GM21529 (cell line): ENCODE data around the gene LCN1.

ENCODE experiments used
- ATAC-seq: cut with Tn5 transposase; IDR thresholded peaks from one replicate; pipeline ENCODE4 v1.9.1; 2021; ENCODE audit not compliant: unreplicated experiment

The LCN1 gene

GRCh38 chr9:135488527-135488926 lies 32.7 kb upstream of the LCN1 start:
- no peak for ATAC-seq

DNA sequence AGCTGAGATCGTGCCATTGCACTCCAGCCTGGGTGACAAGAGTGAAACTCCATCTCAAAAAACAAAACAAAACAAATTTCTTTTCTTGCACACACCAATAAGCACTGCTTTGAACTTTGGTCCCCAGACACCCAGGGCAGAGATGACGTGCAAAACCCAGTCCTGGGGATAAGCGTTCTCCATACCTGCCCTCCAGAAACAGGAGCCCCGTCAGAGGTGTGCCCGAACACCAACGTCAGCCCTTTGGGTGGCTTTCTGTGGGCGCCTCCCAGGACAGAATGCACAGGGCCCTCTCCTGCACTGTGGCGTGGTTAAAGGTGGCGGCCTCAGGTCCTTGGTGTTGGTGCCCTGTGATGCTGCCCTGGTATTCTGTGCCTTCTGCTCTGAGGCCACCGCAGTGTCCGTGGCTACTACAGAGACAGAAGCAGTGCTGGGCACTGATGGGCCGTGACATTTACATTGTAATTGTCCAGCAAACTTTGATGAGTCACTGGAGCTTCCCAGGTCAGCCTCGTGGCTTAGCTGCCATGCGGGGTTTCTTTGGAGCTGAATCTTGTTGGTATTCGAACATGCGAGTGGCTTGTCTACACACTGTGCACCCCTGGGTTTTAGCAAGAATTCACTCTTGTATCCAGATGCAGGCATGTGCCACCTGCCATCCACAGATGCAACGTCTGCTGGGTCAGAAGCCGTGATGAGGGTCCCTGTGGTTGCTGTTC lies 31.9 kb upstream of the LCN1 start:
- ATAC-seq: no peak

- ATAC-seq: no peak
Observed at GRCh38 chr9:135490166-135490870, 30.9 kb upstream of the LCN1 start.

DNA sequence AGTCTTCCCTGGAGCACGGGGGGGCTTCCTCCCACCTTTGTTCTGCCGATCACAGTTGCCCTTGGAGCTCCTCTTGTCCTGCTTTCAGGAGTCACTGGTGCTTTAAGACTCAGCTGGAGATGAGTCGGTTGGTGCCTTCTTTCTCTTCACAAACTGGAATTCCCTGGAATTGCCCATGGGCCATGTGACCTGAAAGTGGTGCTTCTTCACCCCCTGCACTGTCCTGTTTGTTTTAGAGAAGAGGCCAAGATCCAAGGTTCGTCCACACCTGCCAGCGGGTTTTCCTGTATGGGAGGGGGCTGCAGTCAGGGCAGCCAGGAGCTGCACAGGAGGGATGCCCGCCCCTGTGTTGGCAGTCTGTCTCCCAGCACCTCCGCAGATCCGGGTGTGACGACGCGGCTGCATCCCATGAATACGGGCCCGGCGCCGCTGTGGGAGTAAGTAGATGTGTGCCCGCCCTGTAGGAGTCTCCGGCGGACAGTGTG lies 30.2 kb upstream of the LCN1 start:
- no peak for ATAC-seq

DNA sequence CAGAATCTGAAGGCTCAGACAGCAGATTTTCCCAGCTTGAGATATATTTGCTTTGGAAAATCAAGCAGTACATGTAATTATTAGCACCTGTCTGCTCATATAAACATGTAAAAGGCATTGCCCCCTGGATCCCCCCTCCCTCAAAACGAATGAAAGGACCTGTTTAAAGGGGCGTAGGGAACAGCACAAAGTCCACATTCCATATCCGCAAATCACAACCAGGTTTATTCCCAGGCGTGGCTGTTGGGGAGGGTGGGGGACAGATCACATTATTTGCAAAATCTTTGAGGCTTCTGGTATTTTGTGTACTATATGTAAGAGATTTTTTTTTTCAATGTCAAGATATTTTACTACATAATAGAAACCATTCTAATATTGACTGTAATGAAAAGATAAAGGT lies 29.5 kb upstream of the LCN1 start:
- ATAC-seq: no peak

- ATAC-seq: no peak
Observed at GRCh38 chr9:135492886-135493669, 28.2 kb upstream of the LCN1 start.

GRCh38 chr9:135494791-135495559 lies 26.3 kb upstream of the LCN1 start:
- ATAC-seq: no peak

- ATAC-seq: no peak
Observed at GRCh38 chr9:135498381-135499126, 22.7 kb upstream of the LCN1 start.

- ATAC-seq: peak; percentile 52
Observed at GRCh38 chr9:135499326-135500070, 21.7 kb upstream of the LCN1 start.

- ATAC-seq: peak; percentile 14
Observed at GRCh38 chr9:135500071-135500524, 21.1 kb upstream of the LCN1 start.

- peak; percentile 81 for ATAC-seq
Observed at GRCh38 chr9:135500525-135501260, 20.5 kb upstream of the LCN1 start, which contains the start of gene MRPS2. TSS of gene MRPS2 (plus strand) at chr9:135500682. CDS start at chr9:135500711, 29 bp downstream.

DNA sequence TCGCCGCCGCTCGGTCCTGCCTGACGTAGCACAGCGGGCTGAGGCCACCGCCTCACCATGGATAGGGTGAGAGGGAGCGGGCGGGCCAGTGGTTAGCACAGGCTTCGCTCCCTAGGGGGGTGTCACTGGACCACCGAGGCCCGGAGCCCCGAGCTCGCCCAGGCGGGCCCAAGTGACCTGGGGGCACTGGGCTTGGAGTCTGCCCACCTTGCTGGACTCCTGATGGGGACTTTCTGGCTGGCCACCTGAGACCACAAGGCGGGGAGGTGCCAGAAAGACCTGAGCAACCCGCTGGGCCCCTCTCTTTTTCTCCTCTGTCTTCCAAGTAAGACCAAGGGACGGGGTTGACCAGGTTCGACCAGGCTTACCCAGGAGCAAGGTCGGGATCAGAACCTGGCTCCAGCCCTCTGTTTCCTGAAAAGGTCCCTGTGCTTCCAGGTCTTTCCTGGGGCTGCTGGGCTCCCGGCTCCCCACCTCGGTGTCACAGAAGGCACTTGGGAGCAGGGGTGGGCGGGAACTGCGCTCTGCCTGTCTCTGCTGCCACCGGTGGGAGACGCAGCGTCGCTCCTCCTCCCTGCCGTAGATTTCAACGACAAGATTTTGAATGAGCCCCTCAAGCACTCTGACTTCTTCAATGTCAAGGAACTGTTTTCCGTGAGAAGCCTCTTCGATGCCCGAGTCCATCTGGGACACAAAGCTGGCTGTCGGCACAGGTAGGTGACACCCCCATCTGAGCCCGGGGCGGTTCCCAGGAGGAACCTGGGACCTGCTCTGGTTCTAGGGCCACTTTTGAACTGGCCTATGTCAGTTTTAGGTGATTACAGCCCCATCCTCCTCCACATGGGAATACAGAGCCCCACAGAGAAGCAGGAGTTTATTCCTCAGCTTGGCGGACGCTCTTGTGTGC lies 19.7 kb upstream of the LCN1 start:
- no peak for ATAC-seq

- ATAC-seq: no peak
Observed at GRCh38 chr9:135502168-135502872, 18.9 kb upstream of the LCN1 start.

GRCh38 chr9:135502873-135503321 lies 18.3 kb upstream of the LCN1 start:
- ATAC-seq: no peak

DNA sequence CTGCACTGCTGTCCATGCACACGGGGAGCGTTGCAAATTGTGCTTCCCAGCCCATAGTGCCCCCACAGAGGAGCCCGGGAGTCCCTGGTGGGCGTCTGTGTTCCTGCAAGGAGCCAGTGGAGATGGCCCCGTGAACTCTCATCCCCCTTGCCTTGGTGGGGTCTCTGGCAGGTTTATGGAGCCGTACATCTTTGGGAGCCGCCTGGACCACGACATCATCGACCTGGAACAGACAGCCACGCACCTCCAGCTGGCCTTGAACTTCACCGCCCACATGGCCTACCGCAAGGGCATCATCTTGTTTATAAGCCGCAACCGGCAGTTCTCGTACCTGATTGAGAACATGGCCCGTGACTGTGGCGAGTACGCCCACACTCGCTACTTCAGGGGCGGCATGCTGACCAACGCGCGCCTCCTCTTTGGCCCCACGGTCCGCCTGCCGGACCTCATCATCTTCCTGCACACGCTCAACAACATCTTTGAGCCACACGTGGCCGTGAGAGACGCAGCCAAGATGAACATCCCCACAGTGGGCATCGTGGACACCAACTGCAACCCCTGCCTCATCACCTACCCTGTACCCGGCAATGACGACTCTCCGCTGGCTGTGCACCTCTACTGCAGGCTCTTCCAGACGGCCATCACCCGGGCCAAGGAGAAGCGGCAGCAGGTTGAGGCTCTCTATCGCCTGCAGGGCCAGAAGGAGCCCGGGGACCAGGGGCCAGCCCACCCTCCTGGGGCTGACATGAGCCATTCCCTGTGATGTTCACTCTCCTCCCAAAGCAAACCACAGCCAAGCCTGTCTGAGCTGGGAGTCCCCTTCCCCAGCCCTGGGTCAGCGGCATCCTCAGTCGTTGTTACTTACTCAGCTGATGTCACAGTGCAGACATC lies 17.6 kb upstream of the LCN1 start:
- no peak for ATAC-seq
